Measurements from ENCODE around the gene ACAD10.

Gene ACAD10

DNA sequence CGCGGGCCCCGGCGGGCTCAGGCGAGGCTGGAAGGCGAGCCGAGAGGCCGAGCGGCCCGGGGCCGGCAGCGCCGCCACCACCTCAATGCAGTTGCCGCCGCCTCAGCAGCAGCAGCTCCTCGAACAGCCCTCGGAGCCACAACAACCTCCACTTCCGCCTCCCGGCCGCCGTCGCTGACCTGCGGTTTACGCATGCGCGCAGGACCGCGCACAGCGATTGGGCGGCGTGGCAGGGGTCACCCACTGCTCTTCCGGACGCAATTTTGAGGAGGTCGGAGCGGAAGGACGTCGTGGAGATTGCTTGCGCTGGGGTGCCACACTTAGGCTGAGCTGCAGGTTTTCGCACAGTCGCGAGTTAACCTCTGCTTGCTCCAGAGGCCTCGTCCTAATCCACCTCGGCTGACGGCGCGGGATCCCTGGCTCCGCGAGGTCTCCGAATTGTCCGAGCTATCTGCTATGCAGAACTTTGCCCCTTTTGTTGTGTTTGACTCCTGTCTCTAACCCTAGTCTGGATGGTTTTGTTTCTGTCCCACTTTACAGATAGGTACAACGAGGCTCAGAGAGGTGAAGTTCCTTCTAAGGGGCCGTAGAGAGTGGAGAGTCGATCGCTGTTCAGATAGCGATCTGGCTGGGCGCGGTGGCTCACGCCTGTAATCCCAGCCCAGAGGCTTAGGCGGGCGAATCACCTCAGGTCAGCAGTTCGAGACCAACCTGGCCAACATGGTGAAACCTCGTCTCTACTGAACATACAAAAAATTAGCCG, at the start of gene ACAD10, which contains the start of gene BRAP:
Gene ACAD10 (plus strand): TSS at position 243 of the 763 bp plus-strand sequence. CDS start 6,657 bp downstream, outside the sequence.
Gene BRAP (minus strand): TSS at position 146 of the 763 bp plus-strand sequence. CDS start 164 bp downstream, outside the sequence.
- POLR2A ChIA-PET: interaction anchor here (0.7 to 1.5 kb wide), 11 partner anchors 9 to 234 kb away, joined by 3 to 6 read pairs (median 3); no protein-coding TSS in a partner anchor

GRCh38 chr12:111636209-111636945, 49.5 kb upstream of the ACAD10 start:
- no peak for DNase-seq (ENCODE audit: extremely low spot score)
- ChIA-PET POLR2A (interaction anchor here (0.7 kb wide), 1 partner anchor 275 kb away, joined by 3 read pairs; no protein-coding TSS in a partner anchor), CTCF (interaction anchor here (0.7 kb wide), 1 partner anchor 12 kb away, joined by 3 read pairs; no protein-coding TSS in a partner anchor)
- no peak for TF ChIP-seq CTBP1 (IDR thresholded peaks at IDR 0.05; ENCODE audit: borderline replicate concordance)
- TF ChIP-seq L3MBTL2 (conservative IDR thresholded peaks at IDR 0.05): peak; percentile 25; the same call in 1 of the 2 replicates

More for the DNA sequence above, at the start of gene ACAD10, which contains the start of gene BRAP:
- CTCF ChIA-PET: interaction anchor here (0.6 kb wide), 2 partner anchors 33 to 197 kb away, joined by 3 to 4 read pairs; no protein-coding TSS in a partner anchor
- DNase-seq (ENCODE audit: extremely low spot score): peak; percentile 98
- TF ChIP-seq TARDBP (IDR thresholded peaks at IDR 0.05) (no peak), L3MBTL2 (conservative IDR thresholded peaks at IDR 0.05) (peak; percentile 69), ELF4 (IDR thresholded peaks at IDR 0.05) (peak; percentile 78)

GRCh38 chr12:111638556-111638955, 47.3 kb upstream of the ACAD10 start:
- no peak for DNase-seq (ENCODE audit: extremely low spot score)
- ChIA-PET POLR2A (no interaction called here), CTCF (no interaction called here)
- TF ChIP-seq TARDBP (IDR thresholded peaks at IDR 0.05) (no peak), FOXM1 (IDR thresholded peaks at IDR 0.05; ENCODE audit: borderline replicate concordance) (no peak), L3MBTL2 (conservative IDR thresholded peaks at IDR 0.05) (no peak), NFRKB (IDR thresholded peaks at IDR 0.05) (no peak), CTBP1 (IDR thresholded peaks at IDR 0.05; ENCODE audit: borderline replicate concordance) (no peak), LEF1 (IDR thresholded peaks at IDR 0.05; ENCODE audit: borderline replicate concordance) (no peak), BHLHE40 (IDR thresholded peaks at IDR 0.05; ENCODE audit: borderline replicate concordance) (no peak), FOXA1 (IDR thresholded peaks at IDR 0.05) (no peak), SUZ12 (IDR thresholded peaks at IDR 0.05) (no peak), SP1 (IDR thresholded peaks at IDR 0.05) (no peak), ELF4 (IDR thresholded peaks at IDR 0.05) (no peak), ARNT (IDR thresholded peaks at IDR 0.05) (no peak), FOXK2 (IDR thresholded peaks at IDR 0.05) (no peak), ZNF384 (IDR thresholded peaks at IDR 0.05) (no peak), HDGF (IDR thresholded peaks at IDR 0.05; ENCODE audit: borderline replicate concordance) (no peak)
- TF ChIP-seq, protein P1, sequence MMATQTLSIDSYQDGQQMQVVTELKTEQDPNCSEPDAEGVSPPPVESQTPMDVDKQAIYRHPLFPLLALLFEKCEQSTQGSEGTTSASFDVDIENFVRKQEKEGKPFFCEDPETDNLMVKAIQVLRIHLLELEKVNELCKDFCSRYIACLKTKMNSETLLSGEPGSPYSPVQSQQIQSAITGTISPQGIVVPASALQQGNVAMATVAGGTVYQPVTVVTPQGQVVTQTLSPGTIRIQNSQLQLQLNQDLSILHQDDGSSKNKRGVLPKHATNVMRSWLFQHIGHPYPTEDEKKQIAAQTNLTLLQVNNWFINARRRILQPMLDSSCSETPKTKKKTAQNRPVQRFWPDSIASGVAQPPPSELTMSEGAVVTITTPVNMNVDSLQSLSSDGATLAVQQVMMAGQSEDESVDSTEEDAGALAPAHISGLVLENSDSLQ (IDR thresholded peaks at IDR 0.05): no peak

DNA sequence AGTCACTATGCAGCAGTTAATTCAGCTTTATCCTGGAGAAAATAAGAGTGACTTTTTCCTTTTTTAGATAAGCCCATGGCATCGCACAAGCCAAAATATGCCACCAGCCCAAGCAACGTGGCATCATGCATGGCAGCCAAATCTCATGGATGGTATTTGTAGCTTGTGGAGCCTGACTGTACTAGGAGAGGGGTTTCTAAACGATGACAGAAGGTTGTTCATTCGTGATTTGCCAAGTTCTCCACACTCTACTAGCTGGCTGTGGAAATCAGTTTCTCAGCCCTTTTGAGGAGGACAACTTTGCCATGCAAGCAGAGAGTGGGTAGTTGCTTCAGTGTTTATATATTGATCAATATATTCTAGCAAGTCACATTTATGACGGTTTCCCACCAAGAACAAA, 45.3 kb upstream of the ACAD10 start:
- DNase-seq (ENCODE audit: extremely low spot score): no peak
- TF ChIP-seq SUZ12 (IDR thresholded peaks at IDR 0.05) (no peak), FOXK2 (IDR thresholded peaks at IDR 0.05) (no peak), FOXM1 (IDR thresholded peaks at IDR 0.05; ENCODE audit: borderline replicate concordance) (no peak), ELF4 (IDR thresholded peaks at IDR 0.05) (no peak), SP1 (IDR thresholded peaks at IDR 0.05) (no peak), TARDBP (IDR thresholded peaks at IDR 0.05) (no peak), FOXA1 (IDR thresholded peaks at IDR 0.05) (no peak), ARNT (IDR thresholded peaks at IDR 0.05) (no peak), BHLHE40 (IDR thresholded peaks at IDR 0.05; ENCODE audit: borderline replicate concordance) (no peak), HDGF (IDR thresholded peaks at IDR 0.05; ENCODE audit: borderline replicate concordance) (no peak), L3MBTL2 (conservative IDR thresholded peaks at IDR 0.05) (no peak), NFRKB (IDR thresholded peaks at IDR 0.05) (no peak)
- TF ChIP-seq, protein P1 (IDR thresholded peaks at IDR 0.05): no peak
- ChIA-PET CTCF (interaction anchor here (0.6 kb wide), 1 partner anchor 13 kb away, joined by 5 read pairs; no protein-coding TSS in a partner anchor), POLR2A (no interaction called here)

DNA sequence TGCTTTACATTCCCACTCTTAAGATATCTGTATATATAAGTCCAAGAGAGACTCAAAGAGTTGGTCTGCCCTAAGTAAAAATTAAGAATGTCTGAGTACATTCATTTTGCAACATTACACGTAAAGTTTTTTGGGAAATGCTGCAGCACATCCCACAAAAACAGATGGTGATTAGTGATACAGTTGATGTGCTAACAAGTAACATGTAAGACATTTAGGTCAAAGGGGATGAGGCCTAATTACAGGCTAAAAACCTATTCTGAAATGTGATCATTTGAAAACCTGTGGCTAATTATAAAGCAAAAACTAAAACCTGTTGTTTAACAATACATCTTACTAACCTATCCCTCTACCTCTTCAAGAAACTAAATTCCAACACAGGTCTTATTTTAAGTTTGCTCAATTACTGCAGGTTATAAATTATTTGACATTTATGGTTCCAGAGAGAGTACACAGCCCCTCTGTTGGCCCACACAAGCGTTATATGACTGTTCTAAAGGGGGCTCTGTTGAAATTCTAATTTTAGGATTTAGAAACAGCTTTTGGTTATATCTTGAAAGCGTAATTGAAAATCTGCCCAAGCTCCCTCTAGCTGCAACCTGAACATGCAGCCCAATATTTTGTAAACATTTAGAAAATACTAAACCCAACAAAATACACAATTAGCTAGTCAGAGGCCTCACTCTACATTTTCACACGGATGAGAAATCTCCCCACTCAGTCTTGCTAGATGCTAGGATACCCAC, 43.0 kb upstream of the ACAD10 start:
- TF ChIP-seq ZNF384 (IDR thresholded peaks at IDR 0.05) (no peak), LEF1 (IDR thresholded peaks at IDR 0.05; ENCODE audit: borderline replicate concordance) (no peak), FOXA1 (IDR thresholded peaks at IDR 0.05) (no peak), ELF4 (IDR thresholded peaks at IDR 0.05) (no peak), ARNT (IDR thresholded peaks at IDR 0.05) (no peak), SUZ12 (IDR thresholded peaks at IDR 0.05) (no peak), SP1 (IDR thresholded peaks at IDR 0.05) (no peak)
- CTCF ChIA-PET: interaction anchor here (0.6 kb wide), 1 partner anchor 163 kb away, joined by 4 read pairs; no protein-coding TSS in a partner anchor
- no peak for DNase-seq (ENCODE audit: extremely low spot score)
- POLR2A ChIA-PET: interaction anchor here (1.1 to 1.4 kb wide), 2 partner anchors 7 to 12 kb away, joined by 3 to 4 read pairs; no protein-coding TSS in a partner anchor

DNA sequence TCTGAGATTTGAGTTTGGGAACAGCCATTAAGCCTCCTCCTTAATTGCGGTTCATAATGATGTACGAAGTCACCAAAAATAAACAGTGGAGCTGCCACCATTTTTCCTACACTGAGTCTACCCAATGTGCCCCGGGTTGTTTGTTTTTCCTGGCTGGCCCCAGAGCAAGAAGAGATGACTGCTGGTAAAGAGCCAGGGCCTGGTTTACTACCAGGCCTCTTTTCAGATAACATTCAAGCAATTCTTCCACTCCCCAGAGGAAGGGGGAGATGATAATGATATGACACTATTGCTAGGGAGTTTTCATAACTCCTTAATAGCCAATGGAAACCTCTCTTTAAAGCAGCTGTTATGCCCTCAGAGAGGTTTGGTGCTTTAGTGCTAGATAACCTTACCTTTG, 42.4 kb upstream of the ACAD10 start:
- ChIA-PET POLR2A (interaction anchor here (1.1 to 1.4 kb wide), 2 partner anchors 8 to 12 kb away, joined by 3 to 4 read pairs; no protein-coding TSS in a partner anchor), CTCF (interaction anchor here (0.5 to 0.6 kb wide), 2 partner anchors 36 to 164 kb away, joined by 3 to 4 read pairs; no protein-coding TSS in a partner anchor)
- TF ChIP-seq FOXA1 (IDR thresholded peaks at IDR 0.05): no peak
- TF ChIP-seq HDGF (IDR thresholded peaks at IDR 0.05; ENCODE audit: borderline replicate concordance): no peak
- TF ChIP-seq ARNT (IDR thresholded peaks at IDR 0.05): no peak
- TF ChIP-seq BHLHE40 (IDR thresholded peaks at IDR 0.05; ENCODE audit: borderline replicate concordance): no peak
- no peak for TF ChIP-seq FOXK2 (IDR thresholded peaks at IDR 0.05)
- TF ChIP-seq, protein P1 (IDR thresholded peaks at IDR 0.05): no peak
- no peak for TF ChIP-seq SUZ12 (IDR thresholded peaks at IDR 0.05)
- TF ChIP-seq SP1 (IDR thresholded peaks at IDR 0.05): no peak
- no peak for TF ChIP-seq L3MBTL2 (conservative IDR thresholded peaks at IDR 0.05)
- TF ChIP-seq NFRKB (IDR thresholded peaks at IDR 0.05): no peak
- TF ChIP-seq ZNF384 (IDR thresholded peaks at IDR 0.05): no peak
- no peak for TF ChIP-seq CTBP1 (IDR thresholded peaks at IDR 0.05; ENCODE audit: borderline replicate concordance)
- no peak for TF ChIP-seq TARDBP (IDR thresholded peaks at IDR 0.05)
- TF ChIP-seq ELF4 (IDR thresholded peaks at IDR 0.05): no peak
- no peak for TF ChIP-seq FOXM1 (IDR thresholded peaks at IDR 0.05; ENCODE audit: borderline replicate concordance)
- TF ChIP-seq LEF1 (IDR thresholded peaks at IDR 0.05; ENCODE audit: borderline replicate concordance): no peak
- peak; percentile 34 for DNase-seq (ENCODE audit: extremely low spot score)

All from HEK293T (cell line).